Keratinocyte (primary cell): ENCODE measurements around the gene TMEM135. TPM values are rescaled to one million over a fixed set of nuclear protein-coding genes. Genes with fewer than 3 reads are reported as not detected.
A peak's percentile ranks its signal among the peaks of the same experiment; 100 is the strongest.

Experiments
- DNase-seq: peaks from one replicate; pipeline ENCODE4 v3.0.0-alpha.2; 2011; ENCODE audit warnings: low read depth, missing footprints, low spot score
- FAIRE-seq: peaks from 2 replicates; lab custom pipeline; 2011; peaks lifted over from hg19 to GRCh38; lab: Jason Lieb, UNC
- H2AFZ ChIP-seq: 2 replicates; pipeline ENCODE4 v1.6.0; 2012; ENCODE audit warnings: low read length, control low read depth, inconsistent platforms; ENCODE audit not compliant: control insufficient read depth
- H3K27ac ChIP-seq: 2 replicates; pipeline ENCODE4 v1.5.1; 2011; ENCODE audit warnings: low read length; ENCODE audit not compliant: control insufficient read depth, insufficient read depth
- H3K27me3 ChIP-seq: 3 replicates; pipeline ENCODE4 v1.6.0; 2011; ENCODE audit warnings: low read length; ENCODE audit not compliant: control insufficient read depth, insufficient read depth; ENCODE audit errors: extremely low read depth
- H3K36me3 ChIP-seq, 2 experiments: 2 replicates in 1 of 2; 3 replicates in 1 of 2; pipeline ENCODE4 v1.5.1; 2011; ENCODE audit warnings: low read length in 2 of 2, mild to moderate bottlenecking in 1 of 2; ENCODE audit not compliant: control insufficient read depth in 2 of 2, insufficient read depth in 2 of 2; ENCODE audit errors: extremely low read depth in 1 of 2
- H3K4me1 ChIP-seq: 3 replicates; pipeline ENCODE4 v1.5.1; 2011; ENCODE audit warnings: low read length; ENCODE audit not compliant: control insufficient read depth, insufficient read depth; ENCODE audit errors: extremely low read depth
- H3K4me2 ChIP-seq: 3 replicates; pipeline ENCODE4 v1.6.0; 2011; ENCODE audit warnings: low read depth, low read length; ENCODE audit not compliant: control insufficient read depth, insufficient read depth; ENCODE audit errors: extremely low read depth
- H3K4me3 ChIP-seq, 3 experiments: fragments of 200-600 bp in 1 of 3; sonication (generic) in 1 of 3; 2 replicates in 2 of 3; 3 replicates in 1 of 3; pipeline ENCODE4 v1.5.1; 2011 to 2016; ENCODE audit warnings: low read length in 3 of 3, mild to moderate bottlenecking in 3 of 3, control low read depth in 2 of 3, inconsistent platforms in 1 of 3, low read depth in 1 of 3, mixed read lengths in 1 of 3, mixed run types in 1 of 3, moderate library complexity in 1 of 3; ENCODE audit not compliant: control insufficient read depth in 2 of 3, insufficient read depth in 2 of 3; ENCODE audit errors: extremely low read depth in 1 of 3
- H3K79me2 ChIP-seq: 2 replicates; pipeline ENCODE4 v1.6.0; 2012; ENCODE audit warnings: low read length; ENCODE audit not compliant: control insufficient read depth, insufficient read depth
- H3K9ac ChIP-seq: 3 replicates; pipeline ENCODE4 v1.6.0; 2011; ENCODE audit warnings: low read length; ENCODE audit not compliant: control insufficient read depth, insufficient read depth; ENCODE audit errors: extremely low read depth
- H3K9me1 ChIP-seq: 3 replicates; pipeline ENCODE4 v1.6.0; 2011; ENCODE audit warnings: low read length; ENCODE audit not compliant: control insufficient read depth, insufficient read depth; ENCODE audit errors: extremely low read depth
- H3K9me3 ChIP-seq: 2 replicates; pipeline ENCODE4 v1.5.1; 2012; ENCODE audit warnings: low read depth, low read length; ENCODE audit not compliant: control insufficient read depth
- H4K20me1 ChIP-seq: 3 replicates; pipeline ENCODE4 v1.6.0; 2011; ENCODE audit warnings: low read length; ENCODE audit not compliant: control insufficient read depth, insufficient read depth; ENCODE audit errors: extremely low read depth
- CTCF ChIP-seq, 3 experiments: IDR thresholded peaks in 1 of 3; conservative IDR thresholded peaks in 1 of 3; optimal IDR thresholded peaks in 1 of 3; 2 replicates in 2 of 3; 3 replicates in 1 of 3; pipeline versions ENCODE3 to v1.5.1; 2011; ENCODE audit warnings: low read length in 3 of 3, mild to moderate bottlenecking in 3 of 3, moderate library complexity in 2 of 3, control low read depth in 1 of 3, inconsistent platforms in 1 of 3; ENCODE audit not compliant: insufficient read depth in 2 of 3; ENCODE audit errors: extremely low read depth in 1 of 3
- EZH2 ChIP-seq: IDR thresholded peaks from one replicate; pipeline ENCODE4 v1.6.1; 2012; ENCODE audit warnings: inconsistent platforms, mild to moderate bottlenecking, low read length, moderate library complexity
- dilution Hi-C: fragments of 300-500 bp; cut with MboI; formaldehyde crosslinking; loops from one replicate; pipeline ENCODE4 v1.7.0; 2020; ENCODE audit warnings: low sequenced_read_pairs; ENCODE audit not compliant: extremely low pct_ligation_motif_present
- polyA plus RNA-seq, 5 experiments: library from polyadenylated mRNA; depleted of rRNA in 3 of 5; stranded (reverse) in 3 of 5; stranded (forward) in 1 of 5; unstranded in 1 of 5; fragments of >200 nt; gene quantifications; 1 replicate in 1 of 5; 2 replicates in 3 of 5; 3 replicates in 1 of 5; pipeline versions ENCODE4 v1.2.1 to v1.2.3, GENCODE V29; 2011 to 2012; ENCODE audit warnings: missing spikeins in 2 of 5, low read depth in 1 of 5, low replicate concordance in 1 of 5

The TMEM135 gene
- polyA plus RNA-seq, 1 donor (not counting 4 experiments of a cell fraction or from before 2014, with no cell fraction given) = 15.0 TPM

DNA sequence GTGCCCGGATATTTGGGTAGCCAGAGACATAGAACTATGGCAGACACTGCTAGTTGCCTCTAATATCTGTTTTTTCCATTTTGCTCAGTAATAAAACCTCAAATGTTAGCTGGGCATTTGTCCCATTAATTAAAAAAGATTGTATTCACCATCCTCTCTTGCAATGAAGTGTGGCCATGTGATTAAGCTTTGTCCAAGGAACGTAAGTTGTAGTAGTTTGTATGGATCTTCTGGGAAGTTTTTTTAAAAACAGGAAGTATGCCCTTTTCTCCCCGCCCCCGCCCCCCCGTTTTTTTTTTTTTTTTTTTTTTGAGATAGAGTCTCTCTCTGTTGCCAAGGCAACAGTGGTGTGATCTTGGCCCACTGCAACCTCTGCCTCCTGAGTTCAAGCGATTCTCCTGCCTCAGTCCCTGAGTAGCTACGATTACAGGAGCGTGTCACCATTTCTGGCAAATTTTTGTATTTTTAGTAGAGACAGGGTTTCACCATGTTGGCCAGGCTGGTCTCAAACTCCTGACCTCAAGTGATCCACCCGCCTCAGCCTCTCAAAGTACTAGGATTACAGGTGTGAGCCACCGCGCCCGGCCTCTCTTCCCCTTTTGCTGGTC lies 1.7 kb upstream of the TMEM135 start:
- Histone ChIP-seq H3K27me3 (no peaks in the 10 kb centered on the region), H3K9me1 (no peaks in the 10 kb centered on the region), H3K4me3 (no peak overlapping the region), H4K20me1 (no peaks in the 10 kb centered on the region), H3K79me2 (peaks cover 24% of the 10 kb centered on the region), H3K27ac (no peak overlapping the region), H2AFZ (no peak overlapping the region), H3K9ac (no peak overlapping the region), H3K36me3 (no peaks in the 10 kb centered on the region), H3K4me1 (peaks cover 14% of the 10 kb centered on the region), H3K4me2 (no peak overlapping the region), H3K9me3 (no peaks in the 10 kb centered on the region)
- FAIRE-seq = no peak
- no peak for TF ChIP-seq EZH2
- no peak for TF ChIP-seq CTCF (optimal IDR thresholded peaks at IDR 0.05 in 1 of 3, IDR thresholded peaks at IDR 0.05 in 1 of 3, conservative IDR thresholded peaks at IDR 0.05 in 1 of 3; ENCODE audit: extremely low read depth in 1 of 3, insufficient read depth in 2 of 3, low read length in 3 of 3)
- DNase-seq = no peak
- dilution Hi-C loops = no loop called here

GRCh38 chr11:87036756-87037449 lies 831 bp upstream of the TMEM135 start:
- Histone ChIP-seq H3K79me2 (peaks cover 32% of the 10 kb centered on the region), H3K4me2 (peak overlapping the region; percentile 90), H3K4me1 (peaks cover 14% of the 10 kb centered on the region), H2AFZ (peak overlapping the region; percentile 57), H3K9me3 (no peaks in the 10 kb centered on the region), H3K36me3 (no peaks in the 10 kb centered on the region), H3K9ac (peak overlapping the region; percentile 85), H3K27ac (peak overlapping the region; percentile 21), H3K4me3 (peak overlapping the region; percentile 58 to 98 (median 89)), H3K27me3 (no peaks in the 10 kb centered on the region), H3K9me1 (no peaks in the 10 kb centered on the region), H4K20me1 (no peaks in the 10 kb centered on the region)
- FAIRE-seq = no peak
- no peak for TF ChIP-seq EZH2
- TF ChIP-seq CTCF (optimal IDR thresholded peaks at IDR 0.05 in 1 of 3, IDR thresholded peaks at IDR 0.05 in 1 of 3, conservative IDR thresholded peaks at IDR 0.05 in 1 of 3; ENCODE audit: extremely low read depth in 1 of 3, insufficient read depth in 2 of 3, low read length in 3 of 3) = no peak
- DNase-seq = no peak
- dilution Hi-C loops = no loop called here
